K562 (cell line): ENCODE results near the gene ZNF768. TPM values are rescaled to one million over a fixed set of nuclear protein-coding genes. Genes with fewer than 3 reads are reported as not detected.
A peak's percentile ranks its signal among the peaks of the same experiment; 100 is the strongest.

Experiments used
- CAMTA2 ChIP-seq: fragments of 250-450 bp; sonication (Bioruptor Pico); conservative IDR thresholded peaks from 2 replicates; pipeline ENCODE4 v1.5.1; 2022
- CHD7 ChIP-seq: fragments of 200-600 bp; sonication (generic); IDR thresholded peaks from one replicate; pipeline ENCODE4 v1.6.1; 2012; ENCODE audit warnings: mild to moderate bottlenecking, low read depth, low read length, inconsistent platforms
- FOXP4 ChIP-seq: sonication (generic); formaldehyde crosslinking; IDR thresholded peaks from 2 replicates; pipeline ENCODE4 v1.8.0; 2022; ENCODE audit warnings: mild to moderate bottlenecking, missing genetic modification reagents, borderline replicate concordance
- HLTF ChIP-seq: fragments of 450-650 bp; IDR thresholded peaks from 2 replicates; pipeline ENCODE4 v1.6.1; 2016
- SP2 ChIP-seq: IDR thresholded peaks from 2 replicates; pipeline ENCODE4 v1.6.1; 2011; ENCODE audit warnings: mild to moderate bottlenecking, low read depth, low read length, moderate library complexity; ENCODE audit not compliant: poor library complexity, severe bottlenecking; ENCODE audit errors: extremely low read depth
- SRF ChIP-seq, 2 experiments: fragments of 250-450, 450-650 bp in 1 of 2; sonication (Bioruptor Pico) in 1 of 2; sonication (generic) in 1 of 2; formaldehyde crosslinking; IDR thresholded peaks; 2 replicates each; pipeline versions ENCODE4 v1.5.0 to v1.5.1; 2020 to 2022; ENCODE audit warnings: mild to moderate bottlenecking in 1 of 2, missing genetic modification reagents in 1 of 2
- ZNF311 ChIP-seq: fragments of 250-450 bp; sonication (Bioruptor Pico); IDR thresholded peaks from 2 replicates; pipeline ENCODE4 v1.4.0; 2020; ENCODE audit warnings: mild to moderate bottlenecking, moderate library complexity
- polyA plus RNA-seq, 8 experiments: library from polyadenylated mRNA; depleted of rRNA in 4 of 8; stranded (reverse) in 5 of 8; unstranded in 3 of 8; fragments of >200 nt; fragmentation: Nextera tagmentation in 2 of 8; fragmentation: Illumina TruSeq in 1 of 8; extraction: Ambion mirVana in 2 of 8; extraction: Trizol in 1 of 8; gene quantifications; 2 replicates each; pipeline versions ENCODE4 v1.2.1 to v1.2.3, GENCODE V29; 2011 to 2014; ENCODE audit warnings: inconsistent platforms in 1 of 8, missing spikeins in 1 of 8
- total RNA-seq, 7 experiments: library from RNA; depleted of rRNA in 6 of 7; stranded (reverse); fragments of >200 nt in 6 of 7; fragmentation: Illumina TruSeq in 2 of 7; extraction: Trizol in 2 of 7; gene quantifications; 2 replicates each; pipeline versions ENCODE4 v1.2.1 to v1.2.3, GENCODE V29; 2011 to 2021; ENCODE audit warnings: low replicate concordance in 1 of 7

The ZNF768 gene
- total and polyA plus RNA-seq, 9 of the 15 experiments (the other 6 are each of a cell fraction or from before 2014, with no cell fraction given), result 0.13 to 50.7 (median 26.9) TPM

GRCh38 chr16:30557957-30558788 is 31.8 kb upstream of the ZNF768 start, which contains the start of gene ZNF764 (continued):
- TF ChIP-seq CHD7, result no peak
- TF ChIP-seq SRF (CRISPR knock-in tag; IDR thresholded peaks at IDR 0.05), result peak in 1 of 2 experiments; percentile 21; a peak in 1 of 4 replicates
- no peak for TF ChIP-seq CAMTA2 (CRISPR knock-in tag)
- TF ChIP-seq SP2, result no peak
- TF ChIP-seq ZNF311 (CRISPR knock-in tag), result no peak; the same call in 1 of the 2 replicates
- no peak for TF ChIP-seq FOXP4 (CRISPR knock-in tag)
- TF ChIP-seq HLTF, result no peak
